Vagina (tissue), 2 donors: Measurements from ENCODE around the gene VPS11. TPM values are rescaled to one million over a fixed set of nuclear protein-coding genes. Genes with fewer than 3 reads are reported as not detected.

Source experiments
- DNase-seq, 2 donors: peaks; one replicate each; pipeline ENCODE4 v3.0.0-alpha.2; 2017; ENCODE audit errors: extremely low spot score in 2 of 2
- H3K27ac ChIP-seq: fragments of 200-600 bp; sonication (generic); one replicate; pipeline ENCODE4 v1.5.1; 2019
- H3K27me3 ChIP-seq: fragments of 200-600 bp; sonication (generic); one replicate; pipeline ENCODE4 v1.5.1; 2019
- H3K36me3 ChIP-seq, 2 donors: fragments of 200-600 bp; sonication (generic); one replicate each; pipeline ENCODE4 v1.5.1; 2017 to 2019
- H3K4me1 ChIP-seq: fragments of 200-600 bp; sonication (generic); one replicate; pipeline ENCODE4 v1.5.1; 2019
- H3K4me3 ChIP-seq, 2 donors: fragments of 200-600 bp; sonication (generic); 1 replicate in 1 of 2; 2 replicates in 1 of 2; pipeline ENCODE4 v1.5.1; 2016 to 2019
- H3K9me3 ChIP-seq: fragments of 200-600 bp; sonication (generic); one replicate; pipeline ENCODE4 v1.5.1; 2019
- POLR2A ChIP-seq, 2 donors: fragments of 450-650 bp; IDR thresholded peaks; one replicate each; pipeline ENCODE4 v1.6.1; 2017; ENCODE audit warnings: antibody characterized with exemption in 2 of 2, mild to moderate bottlenecking in 2 of 2, moderate library complexity in 2 of 2
- POLR2AphosphoS5 ChIP-seq, 2 donors: sonication (generic); formaldehyde crosslinking; IDR thresholded peaks; one replicate each; pipeline ENCODE4 v1.9.0; 2017; ENCODE audit warnings: antibody characterized with exemption in 2 of 2, mild to moderate bottlenecking in 2 of 2, low read depth in 1 of 2; ENCODE audit not compliant: insufficient read depth in 1 of 2
- intact Hi-C: fragments of 100-400 bp; cut with DNase I; formaldehyde crosslinking; loops from one replicate; pipeline ENCODE4 v1.15.1; 2023
- total RNA-seq: library from RNA; depleted of rRNA; stranded (reverse); fragments of >200 nt; gene quantifications from one replicate; pipeline ENCODE4 v1.2.3, GENCODE V29; 2016
- TF ChIP-seq, protein P1 (sequence below), 3 experiments: fragments of 450-650 bp in 2 of 3; fragments of 200-600 bp in 1 of 3; sonication (generic) in 1 of 3; IDR thresholded peaks; one replicate each; pipeline ENCODE4 v1.5.1; 2017 to 2019; ENCODE audit warnings: antibody characterized with exemption in 3 of 3, mild to moderate bottlenecking in 2 of 3, moderate library complexity in 2 of 3

Gene VPS11
- total RNA-seq, 1 donor from 2014 or later = 56.0 TPM

DNA sequence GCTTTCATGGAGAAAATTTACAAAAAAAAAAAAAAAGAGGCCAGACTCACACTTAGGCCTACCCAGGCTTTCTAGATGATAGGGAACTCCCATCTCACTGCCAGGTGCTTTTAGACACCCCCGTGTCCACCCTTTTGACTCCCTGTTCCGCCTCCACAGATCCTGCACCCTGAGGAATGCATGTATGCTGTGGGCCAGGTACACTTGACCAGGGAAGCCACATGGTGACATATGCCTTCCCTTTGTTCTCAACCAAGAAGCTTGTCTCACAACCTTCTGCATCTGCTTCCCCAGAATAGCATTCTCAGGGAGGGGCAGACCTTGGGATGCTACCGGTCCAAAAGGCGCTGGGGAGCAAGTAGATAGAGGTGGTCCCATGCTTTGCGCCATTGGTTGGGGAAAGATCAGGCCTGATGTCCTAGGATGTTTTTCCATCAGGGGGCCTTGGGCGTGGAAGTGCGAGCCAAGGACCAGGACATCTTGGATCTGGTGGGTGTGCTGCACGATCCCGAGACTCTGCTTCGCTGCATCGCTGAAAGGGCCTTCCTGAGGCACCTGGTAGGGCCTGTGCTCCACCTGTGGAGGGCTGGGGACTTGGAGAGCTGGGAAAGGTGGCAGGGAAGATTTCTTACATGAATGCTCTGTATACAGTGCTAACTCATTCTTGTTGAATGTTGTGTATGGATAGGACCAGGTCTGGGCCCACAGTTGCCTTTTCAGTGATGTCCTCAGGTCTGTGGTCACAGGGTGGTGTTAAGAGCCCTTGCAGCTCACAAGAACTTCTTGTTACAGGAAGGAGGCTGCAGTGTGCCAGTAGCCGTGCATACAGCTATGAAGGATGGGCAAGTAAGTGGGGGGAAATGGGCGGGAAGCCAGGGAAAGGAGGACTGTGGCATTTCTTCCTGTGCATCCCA is 24.6 kb downstream of the VPS11 start:
- Histone ChIP-seq H3K4me3 (no peak overlapping the region), H3K27ac (no peak overlapping the region), H3K4me1 (peaks cover 29% of the 10 kb centered on the region), H3K9me3 (no peaks in the 10 kb centered on the region), H3K36me3 (peaks cover 0 to 8% of the 10 kb centered on the region in 2 donors), H3K27me3 (no peaks in the 10 kb centered on the region)
- no peak for DNase-seq
- no peak for TF ChIP-seq POLR2AphosphoS5 (IDR thresholded peaks at IDR 0.05; ENCODE audit: insufficient read depth in 1 of 2, low read depth in 1 of 2)
- no peak for TF ChIP-seq POLR2A (IDR thresholded peaks at IDR 0.05)
- TF ChIP-seq, protein P1, sequence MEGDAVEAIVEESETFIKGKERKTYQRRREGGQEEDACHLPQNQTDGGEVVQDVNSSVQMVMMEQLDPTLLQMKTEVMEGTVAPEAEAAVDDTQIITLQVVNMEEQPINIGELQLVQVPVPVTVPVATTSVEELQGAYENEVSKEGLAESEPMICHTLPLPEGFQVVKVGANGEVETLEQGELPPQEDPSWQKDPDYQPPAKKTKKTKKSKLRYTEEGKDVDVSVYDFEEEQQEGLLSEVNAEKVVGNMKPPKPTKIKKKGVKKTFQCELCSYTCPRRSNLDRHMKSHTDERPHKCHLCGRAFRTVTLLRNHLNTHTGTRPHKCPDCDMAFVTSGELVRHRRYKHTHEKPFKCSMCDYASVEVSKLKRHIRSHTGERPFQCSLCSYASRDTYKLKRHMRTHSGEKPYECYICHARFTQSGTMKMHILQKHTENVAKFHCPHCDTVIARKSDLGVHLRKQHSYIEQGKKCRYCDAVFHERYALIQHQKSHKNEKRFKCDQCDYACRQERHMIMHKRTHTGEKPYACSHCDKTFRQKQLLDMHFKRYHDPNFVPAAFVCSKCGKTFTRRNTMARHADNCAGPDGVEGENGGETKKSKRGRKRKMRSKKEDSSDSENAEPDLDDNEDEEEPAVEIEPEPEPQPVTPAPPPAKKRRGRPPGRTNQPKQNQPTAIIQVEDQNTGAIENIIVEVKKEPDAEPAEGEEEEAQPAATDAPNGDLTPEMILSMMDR (IDR thresholded peaks at IDR 0.05) = no peak
- intact Hi-C loops = loop anchor here (10.0 kb wide), 1 partner anchor 113 kb away; the partner anchor contains the start of gene CBL

DNA sequence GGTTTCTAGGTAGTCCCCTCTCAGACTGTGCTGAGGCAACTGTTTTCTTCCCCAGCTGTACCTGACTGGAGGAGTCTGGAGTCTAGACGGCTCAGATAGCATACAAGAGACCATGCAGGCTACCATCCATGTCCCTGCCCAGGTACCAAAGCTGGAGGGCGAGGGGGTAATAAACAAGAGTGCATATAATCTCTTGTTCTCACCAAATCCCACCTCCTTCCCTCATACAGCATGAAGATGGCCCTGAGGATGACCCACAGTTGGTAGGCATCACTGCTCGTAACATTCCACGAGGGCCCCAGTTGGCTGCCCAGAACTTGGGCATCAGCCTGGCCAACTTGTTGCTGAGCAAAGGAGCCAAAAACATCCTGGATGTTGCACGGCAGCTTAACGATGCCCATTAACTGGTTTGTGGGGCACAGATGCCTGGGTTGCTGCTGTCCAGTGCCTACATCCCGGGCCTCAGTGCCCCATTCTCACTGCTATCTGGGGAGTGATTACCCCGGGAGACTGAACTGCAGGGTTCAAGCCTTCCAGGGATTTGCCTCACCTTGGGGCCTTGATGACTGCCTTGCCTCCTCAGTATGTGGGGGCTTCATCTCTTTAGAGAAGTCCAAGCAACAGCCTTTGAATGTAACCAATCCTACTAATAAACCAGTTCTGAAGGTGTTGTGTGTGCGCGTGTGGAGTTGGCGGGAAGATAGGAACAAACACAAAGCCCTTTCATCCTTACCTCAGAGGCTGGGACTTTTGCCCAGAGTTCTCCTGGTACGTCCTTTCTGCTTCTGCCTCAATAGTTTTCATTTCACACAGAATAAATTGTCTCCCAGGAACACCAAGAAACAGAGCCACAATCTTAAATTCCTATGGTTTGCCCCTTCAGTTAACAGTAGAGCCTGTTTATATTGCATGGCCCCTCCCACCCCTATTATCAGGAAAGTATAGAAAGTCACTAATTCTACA is 25.5 kb downstream of the VPS11 start:
- H3K27me3 ChIP-seq = no peaks in the 10 kb centered on the region
- TF ChIP-seq, protein P1 (IDR thresholded peaks at IDR 0.05) = no peak
- TF ChIP-seq POLR2AphosphoS5 (IDR thresholded peaks at IDR 0.05; ENCODE audit: insufficient read depth in 1 of 2, low read depth in 1 of 2) (no peak), POLR2A (IDR thresholded peaks at IDR 0.05) (no peak)
- intact Hi-C loops = loop anchor here (10.0 kb wide), 1 partner anchor 112 kb away; the partner anchor contains the start of gene CBL
- no peaks in the 10 kb centered on the region for H3K9me3 ChIP-seq
- peaks cover 0 to 18% of the 10 kb centered on the region in 2 donors for H3K36me3 ChIP-seq
- peaks cover 29% of the 10 kb centered on the region for H3K4me1 ChIP-seq
- H3K4me3 ChIP-seq = peak overlapping the region in 1 of 2 donors; percentile 92
- peak overlapping the region; percentile 95 for H3K27ac ChIP-seq
- DNase-seq = no peak

DNA sequence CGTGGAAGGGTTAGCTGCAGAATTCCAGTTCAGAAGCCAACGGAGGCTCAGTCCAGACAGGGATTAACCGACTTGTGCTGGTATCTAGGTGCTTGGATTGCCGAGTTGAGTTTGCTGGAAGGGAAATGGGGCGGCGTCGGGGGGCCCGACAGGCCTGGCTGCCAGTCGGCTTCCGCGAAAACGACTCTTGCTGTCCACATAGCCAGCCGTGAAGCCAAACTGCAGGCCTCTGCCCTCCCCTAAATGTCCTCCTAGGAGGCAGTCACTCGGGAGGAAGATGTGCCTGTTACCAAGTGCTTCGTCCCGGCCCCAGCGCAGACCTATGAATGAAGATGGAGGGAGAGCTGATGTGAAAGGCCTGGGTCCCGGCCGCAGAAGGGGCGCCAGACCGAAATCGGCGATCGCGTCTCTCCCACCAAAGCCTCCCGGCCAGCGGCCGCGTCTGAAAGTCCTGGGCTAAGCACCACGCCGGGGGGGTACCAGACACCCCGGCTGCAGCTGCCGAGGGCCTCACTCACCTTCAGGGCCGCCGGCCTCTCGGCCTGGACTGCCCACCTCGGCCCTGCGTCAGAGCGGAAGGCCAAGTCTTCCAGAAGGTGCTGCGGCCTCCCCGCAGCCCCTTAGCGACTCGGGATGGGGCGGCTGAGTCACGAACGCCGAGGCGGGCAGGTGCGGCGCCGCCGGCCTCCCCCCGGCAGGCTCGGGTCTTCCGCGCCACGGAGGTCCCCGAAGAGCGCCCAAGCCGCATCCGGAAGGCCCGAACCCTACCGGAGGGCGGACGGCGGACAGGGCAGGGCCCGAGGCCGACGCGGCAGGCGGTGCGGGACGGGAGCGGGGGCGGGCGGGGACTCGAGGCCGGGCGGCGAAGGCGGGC is 26.6 kb downstream of the VPS11 start:
- Histone ChIP-seq H3K36me3 (peaks cover 0 to 21% of the 10 kb centered on the region in 2 donors), H3K4me1 (peaks cover 29% of the 10 kb centered on the region), H3K27ac (peak overlapping the region; percentile 95), H3K4me3 (peak overlapping the region; percentile 59 to 92), H3K27me3 (no peaks in the 10 kb centered on the region), H3K9me3 (no peaks in the 10 kb centered on the region)
- peak in 1 of 2 donors; percentile 25 for TF ChIP-seq POLR2AphosphoS5 (IDR thresholded peaks at IDR 0.05; ENCODE audit: insufficient read depth in 1 of 2, low read depth in 1 of 2)
- TF ChIP-seq, protein P1 (IDR thresholded peaks at IDR 0.05) = no peak
- intact Hi-C loops = loop anchor here (10.0 kb wide), 1 partner anchor 111 kb away; the partner anchor contains the start of gene CBL
- DNase-seq = no peak

DNA sequence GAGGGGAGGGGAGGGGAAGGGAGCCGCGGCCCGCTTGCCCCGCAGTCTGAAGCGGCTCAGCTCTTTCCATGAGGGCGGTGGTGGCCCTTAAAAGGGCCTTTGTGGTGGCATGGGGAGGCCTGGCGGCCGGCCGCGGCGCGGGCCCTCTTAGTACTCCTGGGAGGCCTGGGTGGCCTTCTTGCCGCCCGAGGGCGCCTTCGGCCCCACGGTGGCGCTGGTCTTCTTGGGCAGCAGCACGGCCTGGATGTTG is 27.1 kb downstream of the VPS11 start:
- Histone ChIP-seq H3K36me3 (peaks cover 0 to 21% of the 10 kb centered on the region in 2 donors), H3K9me3 (no peaks in the 10 kb centered on the region), H3K4me1 (peaks cover 29% of the 10 kb centered on the region), H3K4me3 (peak overlapping the region; percentile 59 to 92), H3K27ac (peak overlapping the region; percentile 95), H3K27me3 (no peaks in the 10 kb centered on the region)
- intact Hi-C loops = loop anchor here (10.0 kb wide), 1 partner anchor 110 kb away; the partner anchor contains the start of gene CBL
- TF ChIP-seq POLR2A (IDR thresholded peaks at IDR 0.05) = no peak
- TF ChIP-seq, protein P1 (IDR thresholded peaks at IDR 0.05) = peak in 1 of 3 experiments; percentile 74
- DNase-seq = no peak
